Forelimb muscle (tissue), 1 donor: ENCODE data around the gene INSYN1. TPM values are rescaled to one million over a fixed set of nuclear protein-coding genes. Genes with fewer than 3 reads are reported as not detected.

ENCODE experiments used
- DNase-seq: peaks from one replicate; pipeline ENCODE4 v3.0.0-alpha.2; 2013; ENCODE audit warnings: low read depth
- polyA plus RNA-seq: library from polyadenylated mRNA; unstranded; fragments of 120-200 nt; gene quantifications from one replicate; pipeline ENCODE4 v1.2.1, GENCODE V29; 2013; ENCODE audit not compliant: insufficient read length

The INSYN1 gene
- polyA plus RNA-seq, 1 donor = 5.2 TPM

GRCh38 chr15:73687351-73687750 lies 65.8 kb downstream of the INSYN1 start:
- no peak for DNase-seq

GRCh38 chr15:73686781-73687256 lies 66.3 kb downstream of the INSYN1 start:
- no peak for DNase-seq

GRCh38 chr15:73685981-73686380 lies 67.2 kb downstream of the INSYN1 start:
- no peak for DNase-seq

Other genes starting within 250 kb of the INSYN1 start
- gene NPTN, start 120.0 kb downstream of the INSYN1 start, polyA plus RNA-seq = 73.7 TPM
- gene CD276, start 69.0 kb downstream of the INSYN1 start, polyA plus RNA-seq = 107 TPM
- gene TBC1D21, start 120.2 kb upstream of the INSYN1 start, polyA plus RNA-seq = not detected
- 29.7 TPM for gene LOXL1, start 173.1 kb upstream of the INSYN1 start, polyA plus RNA-seq
- 39.0 TPM for gene STOML1, start 238.9 kb upstream of the INSYN1 start, polyA plus RNA-seq
- 32.6 TPM for gene PML, start 241.4 kb upstream of the INSYN1 start, polyA plus RNA-seq